Adrenal gland (tissue), 12 donors: ENCODE results near the gene FBLN1. TPM values are rescaled to one million over a fixed set of nuclear protein-coding genes. Genes with fewer than 3 reads are reported as not detected.
"Not testable (repeated sequence)": the region's sequence is repeated elsewhere in the genome, so short reads cannot be mapped to it uniquely, and the experiment has no call there.

ENCODE experiments used
- DNase-seq, 7 donors: peaks; one replicate each; pipeline ENCODE4 v3.0.0-alpha.2; 2019 to 2020
- H3K27ac ChIP-seq, 5 donors: fragments of 200-600 bp; sonication (generic) in 4 of 5; 1 replicate in 3 of 5; 2 replicates in 2 of 5; pipeline versions ENCODE4 v1.5.1 to v1.8.0; 2016 to 2020; ENCODE audit warnings: mild to moderate bottlenecking in 1 of 5
- H3K27me3 ChIP-seq: fragments of 200-600 bp; 2 replicates; pipeline ENCODE4 v1.8.0; 2021
- H3K36me3 ChIP-seq, 2 donors: fragments of 200-600 bp; replicated peaks in 1 of 2; 1 replicate in 1 of 2; 2 replicates in 1 of 2; pipeline versions ENCODE4 v1.5.1 to v1.8.0; 2018 to 2022
- H3K4me1 ChIP-seq, 2 donors: fragments of 200-600 bp; replicated peaks in 1 of 2; 1 replicate in 1 of 2; 2 replicates in 1 of 2; pipeline versions ENCODE4 v1.5.1 to v1.8.0; 2018 to 2021
- H3K4me3 ChIP-seq, 4 donors: fragments of 200-600 bp; sonication (generic) in 3 of 4; one replicate each; pipeline ENCODE4 v1.5.1; 2016 to 2018
- H3K9me3 ChIP-seq, 3 donors: fragments of 200-600 bp; sonication (generic) in 1 of 3; replicated peaks in 1 of 3; 1 replicate in 2 of 3; 2 replicates in 1 of 3; pipeline versions ENCODE4 v1.5.1 to v1.8.0; 2016 to 2021
- CTCF ChIP-seq, 6 experiments: fragments of 450-650 bp in 4 of 6; fragments of 200-600 bp in 2 of 6; sonication (generic) in 1 of 6; IDR thresholded peaks; 1 replicate in 5 of 6; 2 replicates in 1 of 6; pipeline versions ENCODE4 v1.5.1 to v1.8.0; 2016 to 2021; ENCODE audit warnings: antibody characterized with exemption in 6 of 6, mild to moderate bottlenecking in 2 of 6, moderate library complexity in 1 of 6
- POLR2A ChIP-seq, 2 donors: fragments of 450-650 bp; IDR thresholded peaks; one replicate each; pipeline ENCODE4 v1.6.1; 2017; ENCODE audit warnings: antibody characterized with exemption in 2 of 2, mild to moderate bottlenecking in 2 of 2, moderate library complexity in 1 of 2
- WGBS, 4 donors: extraction: QIAGEN DNeasy Blood & Tissue Kit in 2 of 4; methylation state at CpG; one replicate each; pipeline versions ENCODE4 v1.1.5 to v1.1.7; 2013 to 2017; 5-methylcytosine and 5-hydroxymethylcytosine counted together
- intact Hi-C, 2 donors: fragments of 100-400 bp; cut with DNase I; formaldehyde crosslinking; loops; one replicate each; pipeline versions ENCODE4 v1.14.1 to v1.15.0; 2022 to 2023
- polyA plus RNA-seq, 3 donors: library from polyadenylated mRNA; stranded (reverse); fragments of 200-250 nt in 2 of 3; fragments of 350-450 nt in 1 of 3; fragmentation: Illumina TruSeq in 1 of 3; extraction: RNeasy Lipid Tissue Mini Kit (QIAGEN cat#74804) in 1 of 3; gene quantifications; one replicate each; pipeline ENCODE4 v1.2.3, GENCODE V29; 2013 to 2014
- total RNA-seq, 9 donors: library from RNA; depleted of rRNA in 4 of 9; stranded (reverse); fragments of >200 nt in 4 of 9; fragments of 120-200 nt in 1 of 9; fragmentation: NEBNext Ultra II Directional in 1 of 9; extraction: Animal tissue kit (Norgen Biotek cat#: 25700) in 1 of 9; gene quantifications; one replicate each; pipeline versions ENCODE4 v1.1.0 to v1.2.4, GENCODE V29; 2013 to 2023
- donor health status: healthy with polysubstance abuse.
- donor health status: Bipolar disorder and iron deficiency.
- donor health status: DM: yes; HTN: yes; CAD: no.
- donor health status: DM: no; HTN: no; CAD: no.
- donor health status: DM: no; HTN: no; CAD: no.
- donor health status: DM: yes; HTN: yes; CAD: no.

Gene FBLN1
- total and polyA plus RNA-seq, 12 donors, result 13.0 to 387 (median 148) TPM

- H3K9me3 ChIP-seq, result no peaks in the 10 kb centered on the region
- 89 to 94% (median 91%) methylated on average over 10 to 19 of the region's 19 CpGs for WGBS, 4 donors
- no peak for DNase-seq
- H3K27me3 ChIP-seq, result no peaks in the 10 kb centered on the region
- H3K27ac ChIP-seq, result peak overlapping the region in 1 of 5 donors; percentile 10
- no peak overlapping the region for H3K4me3 ChIP-seq
- intact Hi-C loops, result no loop called here
- TF ChIP-seq CTCF (IDR thresholded peaks at IDR 0.05), result no peak
- no peak for TF ChIP-seq POLR2A (IDR thresholded peaks at IDR 0.05)
- no peaks in the 10 kb centered on the region for H3K36me3 ChIP-seq
- H3K4me1 ChIP-seq, result peaks cover 0 to 4% of the 10 kb centered on the region in 2 donors
These were observed 39.4 kb downstream of the FBLN1 start for GRCh38 chr22:45542001-45542520.

GRCh38 chr22:45542736-45543135, 40.1 kb downstream of the FBLN1 start:
- WGBS, 4 donors, result 87 to 96% (median 91%) methylated on average over 6 to 13 of the region's 13 CpGs
- intact Hi-C loops, DNase-seq, H3K27me3 ChIP-seq, H3K4me1 ChIP-seq, H3K36me3 ChIP-seq, H3K9me3 ChIP-seq, H3K4me3 ChIP-seq: not testable (repeated sequence)
- H3K27ac ChIP-seq, result peak overlapping the region in 1 of 5 donors; percentile 10

- intact Hi-C loops, result no loop called here
- Histone ChIP-seq H3K4me1 (no peaks in the 10 kb centered on the region), H3K36me3 (no peaks in the 10 kb centered on the region)
These were observed 40.6 kb downstream of the FBLN1 start for GRCh38 chr22:45543243-45543642.

GRCh38 chr22:45544588-45545170, 42.0 kb downstream of the FBLN1 start:
- Histone ChIP-seq H3K27me3 (no peaks in the 10 kb centered on the region), H3K9me3 (no peaks in the 10 kb centered on the region), H3K4me3 (no peak overlapping the region), H3K36me3 (no peaks in the 10 kb centered on the region), H3K4me1 (no peaks in the 10 kb centered on the region), H3K27ac (peak overlapping the region in 1 of 5 donors; percentile 68)
- TF ChIP-seq CTCF (IDR thresholded peaks at IDR 0.05) (no peak), POLR2A (IDR thresholded peaks at IDR 0.05) (no peak)
- WGBS, 4 donors, result 83 to 89% (median 87%) methylated on average over 9 to 12 of the region's 12 CpGs
- no peak for DNase-seq
- intact Hi-C loops, result loop anchor here in 1 of 2 donors (5.0 kb wide), 1 partner anchor 272 kb away; no protein-coding TSS in a partner anchor

More at GRCh38 chr22:45543243-45543642, 40.6 kb downstream of the FBLN1 start:
- Histone ChIP-seq H3K27me3 (no peaks in the 10 kb centered on the region), H3K4me3 (no peak overlapping the region), H3K27ac (peak overlapping the region in 1 of 5 donors; percentile 68), H3K9me3 (no peaks in the 10 kb centered on the region)
- TF ChIP-seq CTCF (IDR thresholded peaks at IDR 0.05) (no peak), POLR2A (IDR thresholded peaks at IDR 0.05) (no peak)
- 78 to 95% (median 91%) methylated on average over 7 to 13 of the region's 13 CpGs for whole genome bisulfite sequencing, 4 donors
- DNase-seq, result no peak
